ENCODE data around the gene WDR64. TPM values are rescaled to one million over a fixed set of nuclear protein-coding genes. Genes with fewer than 3 reads are reported as not detected.

The WDR64 gene
- total RNA-seq, 6 experiments from 2014 or later = 0.17 to 0.27 TPM; not detected in 4

DNA sequence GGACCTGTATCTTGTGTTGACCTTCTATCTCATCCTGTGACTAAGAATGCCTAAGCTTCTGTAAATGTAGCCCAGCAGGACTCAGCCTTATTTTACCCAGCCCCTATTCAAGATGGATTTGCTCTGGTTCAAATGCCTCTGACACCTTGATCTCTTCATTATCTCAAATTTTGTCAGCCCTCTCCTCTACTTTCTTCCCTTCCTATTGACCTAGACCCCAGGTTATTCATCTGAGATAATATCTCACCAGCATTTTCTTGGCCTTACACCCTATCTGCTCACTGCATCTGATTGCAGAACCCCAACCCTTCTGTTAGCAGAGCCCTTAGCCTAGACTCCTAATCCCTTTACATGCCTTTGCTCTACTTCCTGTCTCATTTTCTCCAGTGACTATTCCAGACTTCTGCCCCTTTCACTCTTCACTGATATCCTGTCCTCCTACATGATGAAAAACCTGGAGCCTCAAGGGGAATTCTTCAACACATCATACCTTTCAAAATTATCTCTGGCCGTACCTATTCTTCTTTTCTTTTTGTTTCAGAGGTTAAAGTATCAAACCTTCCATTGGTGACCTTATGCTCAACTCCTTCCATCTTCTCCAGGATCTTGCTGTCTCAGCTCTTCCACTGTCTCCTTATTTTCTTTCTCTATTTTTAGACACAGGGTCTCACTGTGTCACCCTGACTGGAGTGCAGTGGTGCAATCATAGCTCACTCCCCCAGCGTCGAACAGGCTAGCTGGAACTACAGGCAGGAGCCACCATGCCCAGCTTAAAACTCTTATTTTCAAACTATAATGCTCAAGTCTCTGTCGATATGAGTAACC, 44.9 kb downstream of the WDR64 start:
- no peak for DNase-seq
- ATAC-seq = no peak
- Histone ChIP-seq H3K27me3 (no peaks in the 10 kb centered on the region), H3K36me3 (no peaks in the 10 kb centered on the region), H3K9me3 (no peaks in the 10 kb centered on the region), H3K4me3 (no peak overlapping the region), H3K4me1 (no peaks in the 10 kb centered on the region), H3K27ac (no peak overlapping the region)
- intact Hi-C loops (cut with DNase I) = no loop called here
- 78% methylated on average over 4 of the region's 4 CpGs for WGBS (ENCODE audit: insufficient coverage, low coverage, low lambda C conversion rate, missing lambda C conversion rate)
- TF ChIP-seq CTCF (IDR thresholded peaks at IDR 0.05) = no peak

DNA sequence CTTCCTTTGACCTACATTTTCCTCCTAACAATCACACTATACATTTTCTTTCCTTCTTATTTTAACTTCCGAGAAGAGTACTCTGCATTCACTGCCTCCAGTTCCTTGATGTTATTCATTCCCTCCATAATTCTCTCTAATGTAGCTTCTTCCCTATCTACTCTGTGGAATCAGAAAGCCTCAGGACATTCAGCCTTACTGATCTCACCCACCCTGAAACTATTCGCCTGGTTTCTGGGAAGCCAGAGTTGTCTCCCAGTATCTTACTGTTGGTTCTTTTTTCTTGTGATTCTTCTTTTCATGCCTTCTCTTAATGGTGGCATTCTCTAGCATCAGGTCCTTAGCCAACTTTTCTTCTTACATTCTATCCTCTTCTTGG, 45.5 kb downstream of the WDR64 start:
- DNase-seq (no peak), ATAC-seq (no peak)
- Histone ChIP-seq H3K4me1 (no peaks in the 10 kb centered on the region), H3K4me3 (no peak overlapping the region), H3K27me3 (no peaks in the 10 kb centered on the region), H3K9me3 (no peaks in the 10 kb centered on the region), H3K36me3 (no peaks in the 10 kb centered on the region), H3K27ac (no peak overlapping the region)
- intact Hi-C loops (cut with DNase I) = no loop called here
- 81% methylated on average over 2 of the region's 2 CpGs for WGBS (ENCODE audit: insufficient coverage, low coverage, low lambda C conversion rate, missing lambda C conversion rate)
- TF ChIP-seq POLR2A (IDR thresholded peaks at IDR 0.05) (no peak), CTCF (IDR thresholded peaks at IDR 0.05) (no peak)

DNA sequence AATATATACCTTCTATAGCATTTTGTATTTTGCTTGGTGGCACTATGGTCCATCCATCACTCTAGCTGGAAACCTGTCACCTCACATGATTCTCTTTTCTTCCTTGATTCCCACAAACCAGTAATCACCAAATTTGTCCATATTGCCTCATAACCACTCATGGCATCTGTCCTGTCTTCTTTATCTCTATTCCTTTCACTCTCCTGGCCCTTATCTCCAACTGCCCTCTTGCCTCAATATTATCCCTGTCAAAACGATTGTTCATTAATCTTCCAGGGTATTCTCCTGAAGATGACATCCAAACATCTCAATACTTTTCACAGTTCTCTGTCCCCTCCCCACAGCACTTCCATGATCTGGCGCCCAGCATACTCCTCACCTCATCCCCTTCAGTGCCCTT, 46.1 kb downstream of the WDR64 start:
- no peak overlapping the region for H3K27ac ChIP-seq
- ATAC-seq = no peak
- TF ChIP-seq CTCF (IDR thresholded peaks at IDR 0.05) (no peak), POLR2A (IDR thresholded peaks at IDR 0.05) (no peak)
- H3K4me3 ChIP-seq = no peak overlapping the region
- H3K27me3 ChIP-seq = no peaks in the 10 kb centered on the region
- intact Hi-C loops (cut with DNase I) = no loop called here
- no peaks in the 10 kb centered on the region for H3K4me1 ChIP-seq
- no peaks in the 10 kb centered on the region for H3K9me3 ChIP-seq
- no peaks in the 10 kb centered on the region for H3K36me3 ChIP-seq
- 48% methylated on average over 2 of the region's 2 CpGs for WGBS (ENCODE audit: insufficient coverage, low coverage, low lambda C conversion rate, missing lambda C conversion rate)
- no peak for DNase-seq

DNA sequence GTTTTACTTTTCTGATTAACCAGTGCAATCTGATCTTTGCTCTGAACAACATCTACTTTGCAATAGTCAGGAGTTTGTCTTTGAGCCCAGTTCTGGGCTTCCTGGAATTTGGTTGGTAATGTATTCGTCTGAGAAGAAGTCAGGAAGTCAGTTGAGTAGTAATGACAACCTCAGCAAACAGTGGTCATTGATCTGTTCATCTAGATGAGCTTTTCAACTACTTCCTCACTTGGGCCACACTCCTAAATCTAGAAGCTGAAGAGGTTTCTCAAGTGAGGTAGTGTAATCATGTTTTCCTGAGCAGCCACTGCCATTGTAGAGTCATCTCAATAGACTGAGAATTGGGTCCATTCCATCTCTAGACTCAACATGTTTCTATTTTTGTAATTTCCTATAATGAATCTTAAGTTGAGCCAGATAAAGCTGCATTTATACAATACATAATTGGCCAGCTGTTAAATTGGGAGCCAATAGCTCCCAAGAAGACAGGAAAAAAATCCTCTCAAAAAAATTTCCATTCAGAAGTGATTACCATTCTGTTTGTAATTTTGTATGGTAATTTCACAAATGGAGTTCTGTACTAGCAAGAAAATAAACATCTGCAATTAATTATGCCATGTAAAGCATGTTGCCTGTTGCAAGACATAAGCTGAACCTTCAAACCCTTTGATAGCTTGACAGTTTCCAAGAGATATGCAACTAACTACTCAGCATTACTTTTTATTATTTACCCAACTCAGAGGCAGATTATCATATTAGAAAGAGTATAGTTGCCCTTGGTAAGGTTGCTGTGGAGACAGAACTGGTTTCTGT, 49.6 kb downstream of the WDR64 start:
- WGBS (ENCODE audit: insufficient coverage, low coverage, low lambda C conversion rate, missing lambda C conversion rate) = 10% methylated on average over 1 of the region's 1 CpG
- no peak for TF ChIP-seq CTCF (IDR thresholded peaks at IDR 0.05)
- no peak for TF ChIP-seq POLR2A (IDR thresholded peaks at IDR 0.05)
- H3K27me3 ChIP-seq = no peaks in the 10 kb centered on the region
- H3K4me3 ChIP-seq = no peak overlapping the region
- H3K4me1 ChIP-seq = no peaks in the 10 kb centered on the region
- H3K27ac ChIP-seq = no peak overlapping the region
- no peak for DNase-seq
- ATAC-seq = peak in 3 of 4 donors; percentile 35 to 81 (median 79)
- intact Hi-C loops (cut with DNase I) = no loop called here
- H3K9me3 ChIP-seq = no peaks in the 10 kb centered on the region
- no peaks in the 10 kb centered on the region for H3K36me3 ChIP-seq
